GM19240 (cell line): ENCODE data around the gene SLC5A11.
"Not testable (repeated sequence)": the region's sequence is repeated elsewhere in the genome, so short reads cannot be mapped to it uniquely, and the experiment has no call there.

ENCODE experiments used
- DNase-seq: peaks from one replicate; pipeline ENCODE4 v3.0.0; 2011; ENCODE audit warnings: low spot score; ENCODE audit not compliant: insufficient read length

SLC5A11 gene

GRCh38 chr16:24836836-24837235 is 8.9 kb upstream of the SLC5A11 start:
- DNase-seq, result no peak

- no peak for DNase-seq
Observed at GRCh38 chr16:24837969-24838368, 7.8 kb upstream of the SLC5A11 start.

- DNase-seq, result no peak
Observed at GRCh38 chr16:24838554-24839266, 7.1 kb upstream of the SLC5A11 start.

GRCh38 chr16:24839347-24839972 is 6.3 kb upstream of the SLC5A11 start:
- no peak for DNase-seq

- no peak for DNase-seq
Observed at GRCh38 chr16:24841291-24841690, 4.5 kb upstream of the SLC5A11 start.

- DNase-seq, result no peak
Observed at GRCh38 chr16:24844101-24845030, 1.4 kb upstream of the SLC5A11 start.

GRCh38 chr16:24845031-24845365 is 765 bp upstream of the SLC5A11 start:
- not testable (repeated sequence) for DNase-seq

- no peak for DNase-seq
Observed at GRCh38 chr16:24846548-24847357, 990 bp downstream of the SLC5A11 start.

- DNase-seq, result no peak
Observed at GRCh38 chr16:24847358-24847664, 1.5 kb downstream of the SLC5A11 start.

GRCh38 chr16:24848065-24848464 is 2.3 kb downstream of the SLC5A11 start:
- DNase-seq, result no peak

GRCh38 chr16:24849641-24850040 is 3.9 kb downstream of the SLC5A11 start:
- DNase-seq, result no peak

- no peak for DNase-seq
Observed at GRCh38 chr16:24850289-24850938, 4.7 kb downstream of the SLC5A11 start.

- DNase-seq, result no peak
Observed at GRCh38 chr16:24851700-24852099, 5.9 kb downstream of the SLC5A11 start.

- no peak for DNase-seq
Observed at GRCh38 chr16:24852281-24852721, 6.5 kb downstream of the SLC5A11 start.

GRCh38 chr16:24853169-24853824 is 7.5 kb downstream of the SLC5A11 start:
- DNase-seq, result no peak

- DNase-seq, result no peak
Observed at GRCh38 chr16:24853830-24854229, 8.1 kb downstream of the SLC5A11 start.

GRCh38 chr16:24854607-24855171 is 8.9 kb downstream of the SLC5A11 start:
- no peak for DNase-seq

- no peak for DNase-seq
Observed at GRCh38 chr16:24855678-24856077, 9.9 kb downstream of the SLC5A11 start.

- not testable (repeated sequence) for DNase-seq
Observed at GRCh38 chr16:24856871-24857270, 11.1 kb downstream of the SLC5A11 start.
